Activated T-cell treated with anti-CD3 and anti-CD28 coated beads, Interleukin-2, amount 50 U/mL, for 4 hours (primary cell): ENCODE results near the gene MTR. TPM values are rescaled to one million over a fixed set of nuclear protein-coding genes. Genes with fewer than 3 reads are reported as not detected.

Experiments
- ATAC-seq, 2 donors: fragments of 200-7000 bp; cut with Tn5 transposase; one replicate each; pipeline ENCODE4 v1.10.0; 2021
- DNase-seq: peaks from one replicate; pipeline ENCODE4 v3.0.0-alpha.2; 2020
- H3K27me3 Mint-ChIP-seq: one replicate; pipeline ENCODE4 v1.8.0; 2021; ENCODE audit warnings: low read depth, mixed read lengths
- H3K36me3 Mint-ChIP-seq: one replicate; pipeline ENCODE4 v1.8.0; 2022; ENCODE audit warnings: mixed read lengths; ENCODE audit not compliant: insufficient read depth
- H3K4me1 Mint-ChIP-seq: one replicate; pipeline ENCODE4 v1.8.0; 2021; ENCODE audit warnings: low read depth, mixed read lengths
- H3K4me3 Mint-ChIP-seq: one replicate; pipeline ENCODE4 v1.8.0; 2021; ENCODE audit warnings: mild to moderate bottlenecking, moderate library complexity, mixed read lengths
- H3K9me3 Mint-ChIP-seq: one replicate; pipeline ENCODE4 v1.8.0; 2021; ENCODE audit warnings: mixed read lengths
- total RNA-seq, 3 donors: library from RNA; stranded (reverse); gene quantifications; one replicate each; pipeline ENCODE4 v1.2.1, GENCODE V29; 2021

The MTR gene
- total RNA-seq, 3 donors from 2014 or later = 34.2 to 40.1 (median 39.0) TPM

GRCh38 chr1:236800002-236800620 is 5.0 kb downstream of the MTR start:
- no peak for ATAC-seq
- no peak for DNase-seq
- no peak overlapping the region for H3K4me3 Mint-ChIP-seq
- H3K27me3 Mint-ChIP-seq = no peaks in the 10 kb centered on the region
- H3K4me1 Mint-ChIP-seq = peaks cover 50% of the 10 kb centered on the region
- H3K9me3 Mint-ChIP-seq = no peaks in the 10 kb centered on the region
- peaks cover 21% of the 10 kb centered on the region for H3K36me3 Mint-ChIP-seq

GRCh38 chr1:236800623-236801022 is 5.5 kb downstream of the MTR start:
- Mint-ChIP-seq H3K27me3 (no peaks in the 10 kb centered on the region), H3K4me3 (no peak overlapping the region), H3K9me3 (no peaks in the 10 kb centered on the region), H3K4me1 (peaks cover 51% of the 10 kb centered on the region), H3K36me3 (peaks cover 23% of the 10 kb centered on the region)
- DNase-seq (no peak), ATAC-seq (no peak)

- peaks cover 27% of the 10 kb centered on the region for H3K36me3 Mint-ChIP-seq
- DNase-seq = no peak
- peaks cover 41% of the 10 kb centered on the region for H3K4me1 Mint-ChIP-seq
- H3K27me3 Mint-ChIP-seq = no peaks in the 10 kb centered on the region
- ATAC-seq = no peak
- H3K9me3 Mint-ChIP-seq = no peaks in the 10 kb centered on the region
- no peak overlapping the region for H3K4me3 Mint-ChIP-seq
Measured at GRCh38 chr1:236802264-236802663, 7.2 kb downstream of the MTR start.

- DNase-seq (no peak), ATAC-seq (no peak)
- H3K36me3 Mint-ChIP-seq = peaks cover 46% of the 10 kb centered on the region
- no peak overlapping the region for H3K4me3 Mint-ChIP-seq
- no peaks in the 10 kb centered on the region for H3K27me3 Mint-ChIP-seq
- H3K4me1 Mint-ChIP-seq = peaks cover 23% of the 10 kb centered on the region
- H3K9me3 Mint-ChIP-seq = no peaks in the 10 kb centered on the region
Measured at GRCh38 chr1:236806634-236807033, 11.5 kb downstream of the MTR start.

- H3K36me3 Mint-ChIP-seq = peaks cover 44% of the 10 kb centered on the region
- H3K9me3 Mint-ChIP-seq = no peaks in the 10 kb centered on the region
- no peaks in the 10 kb centered on the region for H3K27me3 Mint-ChIP-seq
- DNase-seq (no peak), ATAC-seq (no peak)
- no peak overlapping the region for H3K4me3 Mint-ChIP-seq
- peaks cover 15% of the 10 kb centered on the region for H3K4me1 Mint-ChIP-seq
Measured at GRCh38 chr1:236808005-236808404, 12.9 kb downstream of the MTR start.

- Mint-ChIP-seq H3K4me1 (peaks cover 11% of the 10 kb centered on the region), H3K36me3 (peaks cover 44% of the 10 kb centered on the region), H3K4me3 (no peak overlapping the region), H3K9me3 (no peaks in the 10 kb centered on the region), H3K27me3 (no peaks in the 10 kb centered on the region)
- DNase-seq (no peak), ATAC-seq (no peak)
Measured at GRCh38 chr1:236808564-236809130, 13.6 kb downstream of the MTR start.

- Mint-ChIP-seq H3K4me3 (no peak overlapping the region), H3K27me3 (no peaks in the 10 kb centered on the region), H3K36me3 (peaks cover 47% of the 10 kb centered on the region), H3K4me1 (peaks cover 11% of the 10 kb centered on the region), H3K9me3 (no peaks in the 10 kb centered on the region)
- no peak for DNase-seq
- ATAC-seq = no peak
Measured at GRCh38 chr1:236809148-236809547, 14.1 kb downstream of the MTR start.

- Mint-ChIP-seq H3K9me3 (no peaks in the 10 kb centered on the region), H3K36me3 (peaks cover 44% of the 10 kb centered on the region), H3K27me3 (no peaks in the 10 kb centered on the region), H3K4me1 (peaks cover 9% of the 10 kb centered on the region), H3K4me3 (no peak overlapping the region)
- ATAC-seq (no peak), DNase-seq (no peak)
Measured at GRCh38 chr1:236810018-236810417, 14.9 kb downstream of the MTR start.

GRCh38 chr1:236812334-236813030 is 17.4 kb downstream of the MTR start:
- H3K4me3 Mint-ChIP-seq = no peak overlapping the region
- H3K4me1 Mint-ChIP-seq = peaks cover 8% of the 10 kb centered on the region
- H3K27me3 Mint-ChIP-seq = no peaks in the 10 kb centered on the region
- no peak for ATAC-seq
- no peaks in the 10 kb centered on the region for H3K9me3 Mint-ChIP-seq
- DNase-seq = no peak
- peaks cover 51% of the 10 kb centered on the region for H3K36me3 Mint-ChIP-seq

- H3K9me3 Mint-ChIP-seq = no peaks in the 10 kb centered on the region
- H3K4me1 Mint-ChIP-seq = peaks cover 12% of the 10 kb centered on the region
- H3K4me3 Mint-ChIP-seq = no peak overlapping the region
- no peak for ATAC-seq
- peaks cover 47% of the 10 kb centered on the region for H3K36me3 Mint-ChIP-seq
- DNase-seq = no peak
- H3K27me3 Mint-ChIP-seq = no peaks in the 10 kb centered on the region
Measured at GRCh38 chr1:236815941-236816340, 20.8 kb downstream of the MTR start.

GRCh38 chr1:236819856-236820255 is 24.8 kb downstream of the MTR start:
- Mint-ChIP-seq H3K4me3 (no peak overlapping the region), H3K9me3 (no peaks in the 10 kb centered on the region), H3K27me3 (no peaks in the 10 kb centered on the region), H3K4me1 (peaks cover 13% of the 10 kb centered on the region), H3K36me3 (peaks cover 47% of the 10 kb centered on the region)
- no peak for ATAC-seq
- DNase-seq = no peak

- H3K4me1 Mint-ChIP-seq = peaks cover 13% of the 10 kb centered on the region
- H3K27me3 Mint-ChIP-seq = no peaks in the 10 kb centered on the region
- peaks cover 46% of the 10 kb centered on the region for H3K36me3 Mint-ChIP-seq
- no peak for DNase-seq
- no peaks in the 10 kb centered on the region for H3K9me3 Mint-ChIP-seq
- no peak for ATAC-seq
- no peak overlapping the region for H3K4me3 Mint-ChIP-seq
Measured at GRCh38 chr1:236821091-236821627, 26.1 kb downstream of the MTR start.

GRCh38 chr1:236823559-236823958 is 28.5 kb downstream of the MTR start:
- H3K27me3 Mint-ChIP-seq = no peaks in the 10 kb centered on the region
- H3K4me1 Mint-ChIP-seq = peaks cover 12% of the 10 kb centered on the region
- ATAC-seq (no peak), DNase-seq (no peak)
- no peaks in the 10 kb centered on the region for H3K9me3 Mint-ChIP-seq
- no peak overlapping the region for H3K4me3 Mint-ChIP-seq
- peaks cover 47% of the 10 kb centered on the region for H3K36me3 Mint-ChIP-seq

GRCh38 chr1:236829085-236829484 is 34.0 kb downstream of the MTR start:
- Mint-ChIP-seq H3K36me3 (peaks cover 60% of the 10 kb centered on the region), H3K9me3 (no peaks in the 10 kb centered on the region), H3K27me3 (no peaks in the 10 kb centered on the region), H3K4me1 (no peaks in the 10 kb centered on the region), H3K4me3 (no peak overlapping the region)
- DNase-seq (no peak), ATAC-seq (no peak)

GRCh38 chr1:236830116-236830515 is 35.0 kb downstream of the MTR start:
- no peaks in the 10 kb centered on the region for H3K4me1 Mint-ChIP-seq
- no peak overlapping the region for H3K4me3 Mint-ChIP-seq
- H3K36me3 Mint-ChIP-seq = peaks cover 63% of the 10 kb centered on the region
- no peak for DNase-seq
- ATAC-seq = no peak
- H3K9me3 Mint-ChIP-seq = no peaks in the 10 kb centered on the region
- no peaks in the 10 kb centered on the region for H3K27me3 Mint-ChIP-seq
